ENCODE results near the gene FBXL15. TPM values are rescaled to one million over a fixed set of nuclear protein-coding genes. Genes with fewer than 3 reads are reported as not detected.
A peak's percentile ranks its signal among the peaks of the same experiment; 100 is the strongest.

FBXL15 gene
- total RNA-seq, 1 donor from 2014 or later = 16.6 TPM

DNA sequence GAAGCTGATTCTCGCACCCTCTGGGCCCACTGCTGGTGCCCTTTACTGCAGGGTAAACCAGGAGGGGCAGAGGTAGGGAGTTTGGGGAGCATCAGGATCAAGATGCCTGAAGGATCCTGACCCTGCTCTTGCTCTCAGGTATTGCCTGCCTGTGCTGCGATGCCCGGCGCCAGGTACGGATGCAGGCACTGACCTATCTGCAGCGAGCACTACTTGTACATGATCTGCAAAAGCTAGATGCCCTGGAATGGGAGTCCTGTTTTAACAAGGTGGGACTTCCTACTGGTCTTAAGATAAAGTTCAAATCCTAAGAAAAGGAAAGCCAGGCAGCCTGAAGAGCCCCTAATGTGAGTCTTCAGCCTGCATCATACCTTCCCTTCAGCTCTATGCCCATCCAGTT lies 41.3 kb upstream of the FBXL15 start:
- Histone ChIP-seq H3K36me3 (peaks cover 90% of the 10 kb centered on the region), H3K9me3 (no peaks in the 10 kb centered on the region), H3K4me3 (no peak overlapping the region), H3K27ac (no peak overlapping the region), H3K27me3 (ENCODE audit: low read depth) (no peaks in the 10 kb centered on the region), H3K4me1 (no peaks in the 10 kb centered on the region)
- DNase-seq (no peak), ATAC-seq (no peak)
- TF ChIP-seq, protein P1, sequence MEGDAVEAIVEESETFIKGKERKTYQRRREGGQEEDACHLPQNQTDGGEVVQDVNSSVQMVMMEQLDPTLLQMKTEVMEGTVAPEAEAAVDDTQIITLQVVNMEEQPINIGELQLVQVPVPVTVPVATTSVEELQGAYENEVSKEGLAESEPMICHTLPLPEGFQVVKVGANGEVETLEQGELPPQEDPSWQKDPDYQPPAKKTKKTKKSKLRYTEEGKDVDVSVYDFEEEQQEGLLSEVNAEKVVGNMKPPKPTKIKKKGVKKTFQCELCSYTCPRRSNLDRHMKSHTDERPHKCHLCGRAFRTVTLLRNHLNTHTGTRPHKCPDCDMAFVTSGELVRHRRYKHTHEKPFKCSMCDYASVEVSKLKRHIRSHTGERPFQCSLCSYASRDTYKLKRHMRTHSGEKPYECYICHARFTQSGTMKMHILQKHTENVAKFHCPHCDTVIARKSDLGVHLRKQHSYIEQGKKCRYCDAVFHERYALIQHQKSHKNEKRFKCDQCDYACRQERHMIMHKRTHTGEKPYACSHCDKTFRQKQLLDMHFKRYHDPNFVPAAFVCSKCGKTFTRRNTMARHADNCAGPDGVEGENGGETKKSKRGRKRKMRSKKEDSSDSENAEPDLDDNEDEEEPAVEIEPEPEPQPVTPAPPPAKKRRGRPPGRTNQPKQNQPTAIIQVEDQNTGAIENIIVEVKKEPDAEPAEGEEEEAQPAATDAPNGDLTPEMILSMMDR (IDR thresholded peaks at IDR 0.05) = no peak
- intact Hi-C loops (cut with DNase I) = no loop called here

DNA sequence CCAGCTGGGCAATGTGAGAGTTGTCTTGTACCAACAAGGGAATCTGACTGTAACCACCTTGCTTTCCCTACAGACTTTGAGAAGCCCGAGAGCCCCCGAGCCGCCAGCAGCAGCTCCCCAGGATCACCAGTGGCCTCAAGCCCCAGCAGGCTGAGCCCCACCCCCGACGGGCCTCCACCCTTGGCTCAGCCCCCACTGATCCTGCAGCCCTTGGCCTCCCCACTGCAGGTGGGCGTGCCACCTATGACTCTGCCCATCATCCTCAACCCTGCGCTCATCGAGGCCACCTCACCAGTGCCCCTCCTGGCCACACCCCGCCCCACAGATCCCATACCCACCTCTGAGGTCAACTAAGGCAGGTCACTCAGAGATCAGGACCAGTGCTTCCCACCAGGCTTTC lies 38.7 kb upstream of the FBXL15 start:
- Histone ChIP-seq H3K9me3 (no peaks in the 10 kb centered on the region), H3K27ac (no peak overlapping the region), H3K4me1 (peaks cover 15% of the 10 kb centered on the region), H3K27me3 (ENCODE audit: low read depth) (no peaks in the 10 kb centered on the region), H3K36me3 (peaks cover 64% of the 10 kb centered on the region), H3K4me3 (no peak overlapping the region)
- no peak for ATAC-seq
- intact Hi-C loops (cut with DNase I) = no loop called here
- TF ChIP-seq, protein P1 (IDR thresholded peaks at IDR 0.05) = no peak
- DNase-seq = no peak

DNA sequence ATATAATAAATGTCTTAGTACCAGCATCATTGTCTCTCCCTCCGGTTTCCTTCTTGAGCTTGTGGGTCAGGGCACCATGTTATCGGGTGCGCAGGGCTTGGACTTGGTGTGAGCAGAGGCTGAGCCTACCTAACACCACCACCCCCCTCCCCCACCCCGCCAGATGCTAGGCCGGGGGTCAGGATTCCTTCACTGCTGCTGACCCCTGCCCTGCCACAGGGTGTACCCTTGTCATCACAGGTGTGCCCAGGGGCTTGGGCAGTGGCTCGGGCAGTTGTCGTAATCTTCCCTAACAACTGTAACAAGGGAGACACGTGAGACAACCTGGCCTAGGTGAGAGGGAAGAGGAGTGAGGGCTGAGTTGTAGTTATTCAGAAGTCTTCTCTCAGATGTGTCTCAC lies 37.8 kb upstream of the FBXL15 start:
- Histone ChIP-seq H3K9me3 (no peaks in the 10 kb centered on the region), H3K4me3 (no peak overlapping the region), H3K36me3 (peaks cover 55% of the 10 kb centered on the region), H3K27ac (no peak overlapping the region), H3K27me3 (ENCODE audit: low read depth) (no peaks in the 10 kb centered on the region), H3K4me1 (peaks cover 15% of the 10 kb centered on the region)
- no peak for ATAC-seq
- intact Hi-C loops (cut with DNase I) = no loop called here
- TF ChIP-seq, protein P1 (IDR thresholded peaks at IDR 0.05) = no peak
- no peak for DNase-seq

DNA sequence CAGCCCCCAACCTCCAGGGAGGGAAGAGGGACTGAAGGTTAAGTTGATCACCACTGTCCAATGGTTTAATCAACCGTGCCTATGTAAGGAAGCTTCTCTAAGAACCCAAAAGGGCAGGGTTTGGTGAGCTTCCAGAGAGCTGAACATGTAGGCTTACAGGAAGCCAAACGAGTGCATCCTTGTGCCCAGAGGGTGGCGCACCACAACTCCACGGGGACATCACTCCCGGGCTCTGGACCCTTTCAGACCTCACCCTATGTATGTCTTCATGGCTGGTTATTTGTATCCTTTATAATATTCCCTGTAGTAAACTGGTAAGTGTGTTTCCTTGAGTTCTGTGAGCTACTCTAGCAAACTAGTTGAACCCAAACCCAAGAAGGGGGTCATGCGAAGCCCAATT lies 36.6 kb upstream of the FBXL15 start:
- no peaks in the 10 kb centered on the region for H3K27me3 ChIP-seq (ENCODE audit: low read depth)
- TF ChIP-seq, protein P1 (IDR thresholded peaks at IDR 0.05) = no peak
- DNase-seq = no peak
- intact Hi-C loops (cut with DNase I) = no loop called here
- ATAC-seq = no peak
- H3K9me3 ChIP-seq = no peaks in the 10 kb centered on the region
- no peak overlapping the region for H3K27ac ChIP-seq
- peaks cover 43% of the 10 kb centered on the region for H3K36me3 ChIP-seq
- peaks cover 15% of the 10 kb centered on the region for H3K4me1 ChIP-seq
- H3K4me3 ChIP-seq = no peak overlapping the region

DNA sequence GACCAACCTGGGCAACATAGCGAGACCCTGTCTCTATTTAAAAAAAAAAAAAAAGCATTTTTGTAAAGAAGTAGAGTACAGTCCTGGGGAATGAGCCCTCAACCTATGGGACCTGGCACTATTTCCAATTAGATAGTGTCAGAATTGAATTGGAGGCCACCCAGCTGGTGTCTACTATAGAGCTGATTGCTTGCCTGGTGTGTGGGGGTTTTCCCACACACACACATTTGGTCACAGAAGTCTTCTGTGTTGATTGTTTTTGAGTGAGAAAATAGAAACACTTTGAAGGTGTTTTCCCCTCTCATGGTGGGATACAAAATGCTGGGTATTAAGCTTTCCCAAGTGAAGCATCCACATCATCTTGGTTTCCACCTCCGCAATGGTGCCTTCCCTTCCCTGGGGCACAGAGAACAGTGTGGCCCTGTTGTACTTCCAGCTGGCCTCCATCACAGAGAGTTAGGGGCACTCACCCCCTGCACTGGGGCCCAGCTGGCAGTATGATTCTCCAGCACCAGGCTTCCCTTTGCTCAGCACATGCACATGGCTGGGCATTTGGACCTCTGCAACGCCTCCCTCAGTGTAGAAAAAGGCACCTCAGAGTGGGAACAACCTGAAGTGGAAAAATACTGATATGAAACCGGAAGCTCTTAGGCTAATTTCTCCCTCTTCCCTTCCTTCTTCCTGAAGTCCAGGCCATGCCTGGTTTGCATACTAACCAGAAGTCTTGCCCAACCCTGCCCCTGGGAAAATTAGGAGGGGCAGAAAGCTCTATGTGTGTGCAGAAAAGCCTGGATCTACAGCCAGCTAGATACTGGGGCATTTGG lies 35.8 kb upstream of the FBXL15 start:
- TF ChIP-seq, protein P1 (IDR thresholded peaks at IDR 0.05) = no peak
- Histone ChIP-seq H3K27ac (peak overlapping the region; percentile 48), H3K4me3 (no peak overlapping the region), H3K9me3 (no peaks in the 10 kb centered on the region), H3K36me3 (peaks cover 36% of the 10 kb centered on the region), H3K27me3 (ENCODE audit: low read depth) (no peaks in the 10 kb centered on the region), H3K4me1 (peaks cover 15% of the 10 kb centered on the region)
- intact Hi-C loops (cut with DNase I) = no loop called here
- DNase-seq = no peak
- ATAC-seq = peak; percentile 78 to 81

Data from lower lobe of right lung (tissue), 2 donors.